Panc1 (cell line): Measurements from ENCODE around the gene MOB2. TPM values are rescaled to one million over a fixed set of nuclear protein-coding genes. Genes with fewer than 3 reads are reported as not detected.

ENCODE experiments used
- ATAC-seq: fragments of 200-7000 bp; cut with Tn5 transposase; 2 replicates; pipeline ENCODE4 v1.9.1; 2020; ENCODE audit warnings: mild to moderate bottlenecking, moderate library complexity
- BruUV-seq: library from RNA; stranded (reverse); fragments of 400-500 nt; replicated peaks from 2 replicates; lab custom pipeline; 2021; lab: Mats Ljungman, UMichigan
- CTCF ChIA-PET: fragments of 300-600 bp; sonication (Branson Sonifier 250); formaldehyde crosslinking; loops from one replicate; lab custom pipeline; 2022; ENCODE audit warnings: antibody characterized with exemption; lab: Charles Lee
- POLR2A ChIA-PET: fragments of 300-600 bp; sonication (Branson Sonifier 250); formaldehyde crosslinking; loops from one replicate; lab custom pipeline; 2022; ENCODE audit warnings: antibody characterized with exemption; lab: Charles Lee
- DNase-seq: peaks from one replicate; pipeline ENCODE4 v3.0.0-alpha.2; 2010; ENCODE audit warnings: low read depth, low spot score
- H3K27ac ChIP-seq: 2 replicates; pipeline ENCODE4 v1.5.1; 2011; ENCODE audit warnings: mild to moderate bottlenecking, low read length, inconsistent platforms
- H3K27me3 ChIP-seq: fragments of 200-500 bp; sonication (Bioruptor generic); 2 replicates; pipeline ENCODE4 v1.6.0; 2014; ENCODE audit warnings: low read length, inconsistent platforms; ENCODE audit not compliant: control insufficient read depth, insufficient read depth
- H3K36me3 ChIP-seq: fragments of 200-500 bp; sonication (Bioruptor generic); 2 replicates; pipeline ENCODE4 v1.5.1; 2014; ENCODE audit warnings: inconsistent platforms, mild to moderate bottlenecking, low read length, moderate library complexity; ENCODE audit not compliant: control insufficient read depth, insufficient read depth
- H3K4me1 ChIP-seq: 2 replicates; pipeline ENCODE4 v1.5.1; 2011; ENCODE audit warnings: inconsistent platforms, mild to moderate bottlenecking, low read length, moderate library complexity; ENCODE audit not compliant: control insufficient read depth, insufficient read depth
- H3K4me3 ChIP-seq, 2 experiments: 2 replicates each; pipeline ENCODE4 v1.5.1; 2011 to 2012; ENCODE audit warnings: low read depth in 2 of 2, low read length in 2 of 2, mild to moderate bottlenecking in 2 of 2, inconsistent platforms in 1 of 2, moderate library complexity in 1 of 2
- H3K9me3 ChIP-seq: fragments of 200-500 bp; sonication (Bioruptor generic); 2 replicates; pipeline ENCODE4 v1.5.1; 2014; ENCODE audit warnings: low read depth, mild to moderate bottlenecking, inconsistent platforms, low read length, moderate library complexity; ENCODE audit not compliant: control insufficient read depth, insufficient read depth
- CTCF ChIP-seq: fragments of 450-650 bp; IDR thresholded peaks from 2 replicates; pipeline ENCODE4 v1.5.1; 2017; ENCODE audit warnings: mild to moderate bottlenecking
- POLR2AphosphoS5 ChIP-seq: IDR thresholded peaks from 2 replicates; pipeline ENCODE4 v1.6.1; 2012; ENCODE audit warnings: mild to moderate bottlenecking, low read depth, low read length, moderate library complexity
- REST ChIP-seq, 2 experiments: IDR thresholded peaks; 2 replicates each; pipeline ENCODE4 v1.6.1; 2011 to 2012; ENCODE audit warnings: low read depth in 2 of 2, control low read depth in 1 of 2, low read length in 1 of 2, mild to moderate bottlenecking in 1 of 2, moderate library complexity in 1 of 2; ENCODE audit not compliant: insufficient read depth in 1 of 2
- SIN3A ChIP-seq: IDR thresholded peaks from 2 replicates; pipeline ENCODE4 v1.6.1; 2012; ENCODE audit warnings: low read depth, mild to moderate bottlenecking, low read length, moderate library complexity, borderline replicate concordance; ENCODE audit not compliant: insufficient read depth
- TCF7L2 ChIP-seq: IDR thresholded peaks from 2 replicates; pipeline ENCODE4 v1.6.1; 2011; ENCODE audit warnings: mild to moderate bottlenecking, low read depth, low read length, inconsistent platforms
- in situ Hi-C: cut with HindIII; loops from 2 replicates; pipeline ENCODE4 v1.10.0; 2016; ENCODE audit warnings: low sequenced_read_pairs, low pct_unique_long_range_greater_than_20kb
- intact Hi-C: fragments of 100-400 bp; cut with micrococcal nuclease; formaldehyde crosslinking; loops from one replicate; pipeline ENCODE4 v1.10.0; 2022; ENCODE audit not compliant: unreplicated experiment
- total RNA-seq: library from RNA; stranded (reverse); gene quantifications from one replicate; pipeline ENCODE4 v1.2.1, GENCODE V29; 2021; ENCODE audit not compliant: unreplicated experiment

MOB2 gene
- total RNA-seq, 1 experiment from 2014 or later, result 51.2 TPM

GRCh38 chr11:1478544-1478943, 8.0 kb downstream of the MOB2 start:
- ChIA-PET CTCF (no interaction called here), POLR2A (no interaction called here)
- BruUV-seq, result no TSS peak
- Histone ChIP-seq H3K36me3 (no peaks in the 10 kb centered on the region), H3K27ac (no peak overlapping the region), H3K4me1 (no peaks in the 10 kb centered on the region), H3K27me3 (no peaks in the 10 kb centered on the region), H3K9me3 (no peaks in the 10 kb centered on the region), H3K4me3 (no peak overlapping the region)
- ATAC-seq, result no peak
- TF ChIP-seq REST (IDR thresholded peaks at IDR 0.05; ENCODE audit: insufficient read depth in 1 of 2, low read depth in 2 of 2, low read length in 1 of 2) (no peak), POLR2AphosphoS5 (no peak), TCF7L2 (no peak), CTCF (no peak), SIN3A (no peak)
- no peak for DNase-seq
- in situ Hi-C loops, result no loop called here
- intact Hi-C loops, result no loop called here

GRCh38 chr11:1478011-1478410, 8.6 kb downstream of the MOB2 start:
- in situ Hi-C loops, result no loop called here
- Histone ChIP-seq H3K4me3 (no peak overlapping the region), H3K27me3 (no peaks in the 10 kb centered on the region), H3K27ac (no peak overlapping the region), H3K36me3 (no peaks in the 10 kb centered on the region), H3K4me1 (no peaks in the 10 kb centered on the region), H3K9me3 (no peaks in the 10 kb centered on the region)
- DNase-seq (no peak), ATAC-seq (no peak)
- ChIA-PET POLR2A (no interaction called here), CTCF (no interaction called here)
- no TSS peak for BruUV-seq
- intact Hi-C loops, result no loop called here
- TF ChIP-seq SIN3A (no peak), REST (IDR thresholded peaks at IDR 0.05; ENCODE audit: insufficient read depth in 1 of 2, low read depth in 2 of 2, low read length in 1 of 2) (no peak), TCF7L2 (no peak), CTCF (no peak), POLR2AphosphoS5 (no peak)
